Thoracic aorta (tissue), 2 donors: ENCODE data around the gene GSN. TPM values are rescaled to one million over a fixed set of nuclear protein-coding genes. Genes with fewer than 3 reads are reported as not detected.
A peak's percentile ranks its signal among the peaks of the same experiment; 100 is the strongest.

ENCODE experiments used
- ATAC-seq: fragments of 150-250 bp; one replicate; pipeline ENCODE4 v1.8.0; 2017; ENCODE audit warnings: low read depth; ENCODE audit not compliant: insufficient number of reproducible peaks, low FRiP score
- DNase-seq: peaks from one replicate; pipeline ENCODE4 v3.0.0-alpha.2; 2020; ENCODE audit warnings: low spot score
- H3K27ac ChIP-seq, 2 donors: fragments of 200-600 bp; sonication (generic); 1 replicate in 1 of 2; 2 replicates in 1 of 2; pipeline ENCODE4 v1.5.1; 2016; ENCODE audit warnings: mild to moderate bottlenecking in 2 of 2, moderate library complexity in 2 of 2
- H3K27me3 ChIP-seq: fragments of 200-600 bp; sonication (generic); replicated peaks from 2 replicates; pipeline ENCODE4 v1.6.0; 2016; ENCODE audit warnings: mild to moderate bottlenecking; ENCODE audit not compliant: insufficient read depth
- H3K36me3 ChIP-seq: fragments of 200-600 bp; sonication (generic); one replicate; pipeline ENCODE4 v1.5.1; 2016
- H3K4me1 ChIP-seq, 2 donors: fragments of 200-600 bp; sonication (generic); 1 replicate in 1 of 2; 2 replicates in 1 of 2; pipeline versions ENCODE4 v1.5.1 to v1.6.0; 2016; ENCODE audit warnings: low read depth in 2 of 2, mild to moderate bottlenecking in 1 of 2; ENCODE audit not compliant: control insufficient read depth in 1 of 2
- H3K4me3 ChIP-seq: fragments of 200-600 bp; sonication (generic); 2 replicates; pipeline ENCODE4 v1.5.1; 2016; ENCODE audit warnings: mild to moderate bottlenecking
- H3K9me3 ChIP-seq: fragments of 200-600 bp; sonication (generic); 2 replicates; pipeline ENCODE4 v1.5.1; 2016
- total RNA-seq, 2 donors: library from RNA; depleted of rRNA; stranded (reverse); fragments of >200 nt; gene quantifications; one replicate each; pipeline versions ENCODE4 v1.1.0 to v1.2.3, GENCODE V29; 2016
- TF ChIP-seq, protein P1 (sequence below): fragments of 200-600 bp; sonication (generic); IDR thresholded peaks from one replicate; pipeline ENCODE4 v1.5.1; 2019; ENCODE audit warnings: antibody characterized with exemption

Gene GSN
- total RNA-seq, 2 donors from 2014 or later: 3,187 to 4,234 TPM

DNA sequence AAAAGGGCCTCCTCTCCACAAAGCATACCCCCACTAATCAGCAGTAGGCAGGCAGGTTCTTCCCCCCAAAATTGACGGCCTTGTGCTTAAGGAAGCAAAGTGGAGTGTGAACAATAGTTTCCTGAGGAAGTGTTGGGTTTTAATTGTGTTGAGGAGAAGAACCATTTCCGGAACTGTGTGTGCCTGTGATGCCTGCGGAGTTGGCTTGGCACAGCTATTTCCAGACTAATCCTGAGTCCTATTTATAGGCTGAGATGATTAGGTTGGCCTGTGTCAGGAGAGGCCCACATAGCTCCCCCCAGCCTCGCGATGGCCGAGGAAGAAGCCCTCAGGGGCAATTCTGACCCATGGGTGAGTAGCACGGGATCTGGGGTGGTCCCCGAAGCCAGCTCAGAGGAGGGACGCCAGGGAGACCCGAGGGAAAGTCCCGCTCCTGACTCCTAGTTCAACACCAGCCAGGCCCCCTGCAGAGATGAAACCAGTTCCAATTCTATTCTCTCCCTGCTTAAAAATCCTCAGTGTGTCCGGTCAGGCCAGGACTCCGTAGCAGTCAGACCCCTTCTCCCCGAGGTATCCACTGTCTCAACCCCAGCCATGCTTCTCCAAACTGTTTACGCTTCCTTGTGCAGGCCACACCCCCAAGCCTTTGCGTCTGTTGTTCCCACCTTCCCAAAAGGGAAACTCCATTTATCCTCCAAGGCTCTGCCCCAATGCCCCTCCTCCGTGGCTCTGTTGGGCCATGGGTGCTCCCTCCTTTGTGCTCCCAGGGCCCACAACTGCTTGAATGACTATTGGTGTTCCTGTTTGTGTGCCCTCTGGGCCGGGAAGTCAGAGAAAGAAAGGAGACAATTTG, 18.1 kb downstream of the GSN start:
- Histone ChIP-seq H3K4me1 (peaks cover 93 to 96% of the 10 kb centered on the region in 2 donors), H3K9me3 (no peaks in the 10 kb centered on the region), H3K4me3 (peak overlapping the region; percentile 62), H3K27ac (peak overlapping the region; percentile 90 to 98), H3K27me3 (no peaks in the 10 kb centered on the region), H3K36me3 (peaks cover 10% of the 10 kb centered on the region)
- ATAC-seq: peak; percentile 45
- DNase-seq: peak; percentile 31
- TF ChIP-seq, protein P1, sequence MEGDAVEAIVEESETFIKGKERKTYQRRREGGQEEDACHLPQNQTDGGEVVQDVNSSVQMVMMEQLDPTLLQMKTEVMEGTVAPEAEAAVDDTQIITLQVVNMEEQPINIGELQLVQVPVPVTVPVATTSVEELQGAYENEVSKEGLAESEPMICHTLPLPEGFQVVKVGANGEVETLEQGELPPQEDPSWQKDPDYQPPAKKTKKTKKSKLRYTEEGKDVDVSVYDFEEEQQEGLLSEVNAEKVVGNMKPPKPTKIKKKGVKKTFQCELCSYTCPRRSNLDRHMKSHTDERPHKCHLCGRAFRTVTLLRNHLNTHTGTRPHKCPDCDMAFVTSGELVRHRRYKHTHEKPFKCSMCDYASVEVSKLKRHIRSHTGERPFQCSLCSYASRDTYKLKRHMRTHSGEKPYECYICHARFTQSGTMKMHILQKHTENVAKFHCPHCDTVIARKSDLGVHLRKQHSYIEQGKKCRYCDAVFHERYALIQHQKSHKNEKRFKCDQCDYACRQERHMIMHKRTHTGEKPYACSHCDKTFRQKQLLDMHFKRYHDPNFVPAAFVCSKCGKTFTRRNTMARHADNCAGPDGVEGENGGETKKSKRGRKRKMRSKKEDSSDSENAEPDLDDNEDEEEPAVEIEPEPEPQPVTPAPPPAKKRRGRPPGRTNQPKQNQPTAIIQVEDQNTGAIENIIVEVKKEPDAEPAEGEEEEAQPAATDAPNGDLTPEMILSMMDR: no peak

DNA sequence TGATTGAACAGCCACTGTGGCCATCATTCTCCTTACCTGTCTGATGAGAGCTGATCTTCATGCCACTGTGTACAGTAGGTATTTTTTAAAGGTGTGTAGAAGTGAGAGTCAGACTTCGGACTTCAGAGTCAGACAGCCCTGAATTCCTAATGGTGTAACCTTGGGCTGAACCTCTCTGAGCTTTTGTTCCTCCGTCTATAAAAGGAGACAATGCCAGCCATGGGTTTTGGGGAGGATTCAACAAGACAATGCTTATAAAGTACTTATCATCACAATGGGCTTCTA, 18.7 kb downstream of the GSN start:
- ATAC-seq (no peak), DNase-seq (no peak)
- Histone ChIP-seq H3K36me3 (peaks cover 10% of the 10 kb centered on the region), H3K4me3 (peak overlapping the region; percentile 62), H3K9me3 (no peaks in the 10 kb centered on the region), H3K4me1 (peaks cover 87 to 96% of the 10 kb centered on the region in 2 donors), H3K27ac (peak overlapping the region; percentile 90 to 98), H3K27me3 (no peaks in the 10 kb centered on the region)
- TF ChIP-seq, protein P1: no peak

DNA sequence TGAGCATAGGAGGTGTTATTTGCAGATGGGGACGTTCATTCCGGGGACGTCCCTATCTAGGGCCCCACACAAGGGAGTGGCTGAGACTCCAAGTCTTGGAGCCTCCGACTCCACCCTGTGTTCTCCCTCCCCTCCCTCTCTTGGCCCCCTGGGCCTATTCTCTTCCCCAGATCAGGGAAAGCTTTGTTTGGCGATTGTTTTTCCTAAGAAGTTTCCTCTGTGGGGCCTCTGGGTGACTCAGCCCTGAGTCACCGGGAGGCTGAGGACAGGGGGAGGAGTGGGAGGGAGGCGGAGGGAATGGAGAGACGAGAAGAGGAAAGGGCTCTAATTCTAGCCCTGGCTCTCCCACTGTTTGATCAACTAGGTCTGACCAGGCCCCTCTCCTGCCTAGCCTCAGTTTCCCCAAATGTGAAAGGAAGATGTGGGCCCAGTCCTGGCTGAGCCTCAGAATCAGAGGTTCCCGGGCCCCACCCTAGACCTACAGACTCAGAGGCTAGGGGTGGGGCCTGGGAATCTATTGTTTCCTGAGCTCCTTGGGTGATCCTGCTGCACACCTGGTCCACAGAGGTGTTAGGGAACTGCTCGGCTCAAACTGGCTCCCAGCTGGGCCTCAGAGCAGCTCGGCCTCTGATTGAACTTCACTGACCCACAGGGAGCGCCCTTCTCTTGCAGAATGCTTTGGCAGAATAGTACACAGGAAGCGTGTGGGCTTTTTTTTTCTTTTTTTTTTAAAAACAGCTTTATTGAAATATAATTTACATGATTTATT, 19.2 kb downstream of the GSN start:
- no peaks in the 10 kb centered on the region for H3K9me3 ChIP-seq
- H3K27me3 ChIP-seq: no peaks in the 10 kb centered on the region
- peak overlapping the region; percentile 62 for H3K4me3 ChIP-seq
- H3K4me1 ChIP-seq: peaks cover 82 to 96% of the 10 kb centered on the region in 2 donors
- TF ChIP-seq, protein P1: no peak
- DNase-seq (peak; percentile 70), ATAC-seq (peak; percentile 54)
- H3K27ac ChIP-seq: peak overlapping the region; percentile 90 to 98
- peaks cover 10% of the 10 kb centered on the region for H3K36me3 ChIP-seq

DNA sequence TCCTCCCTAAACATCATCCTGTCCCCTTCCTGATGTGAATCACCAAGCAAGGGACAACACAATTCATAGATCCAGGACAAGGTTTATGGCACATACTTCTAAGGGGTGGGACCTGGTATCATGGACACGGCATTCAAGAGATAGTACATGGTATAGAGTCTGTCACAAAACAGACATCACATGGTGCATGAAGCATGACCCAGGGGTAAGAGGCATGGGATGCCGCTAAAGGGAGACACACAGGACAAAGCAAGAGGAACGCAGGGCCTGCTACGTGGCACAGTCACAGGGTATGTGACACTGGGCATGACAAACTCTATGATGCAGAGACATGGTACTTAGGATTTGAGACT, 20.7 kb downstream of the GSN start:
- Histone ChIP-seq H3K27ac (peak overlapping the region; percentile 90 to 98), H3K27me3 (no peaks in the 10 kb centered on the region), H3K4me1 (peaks cover 80 to 96% of the 10 kb centered on the region in 2 donors), H3K36me3 (peaks cover 10% of the 10 kb centered on the region), H3K4me3 (peak overlapping the region; percentile 17), H3K9me3 (no peaks in the 10 kb centered on the region)
- no peak for DNase-seq
- TF ChIP-seq, protein P1: no peak
- no peak for ATAC-seq

DNA sequence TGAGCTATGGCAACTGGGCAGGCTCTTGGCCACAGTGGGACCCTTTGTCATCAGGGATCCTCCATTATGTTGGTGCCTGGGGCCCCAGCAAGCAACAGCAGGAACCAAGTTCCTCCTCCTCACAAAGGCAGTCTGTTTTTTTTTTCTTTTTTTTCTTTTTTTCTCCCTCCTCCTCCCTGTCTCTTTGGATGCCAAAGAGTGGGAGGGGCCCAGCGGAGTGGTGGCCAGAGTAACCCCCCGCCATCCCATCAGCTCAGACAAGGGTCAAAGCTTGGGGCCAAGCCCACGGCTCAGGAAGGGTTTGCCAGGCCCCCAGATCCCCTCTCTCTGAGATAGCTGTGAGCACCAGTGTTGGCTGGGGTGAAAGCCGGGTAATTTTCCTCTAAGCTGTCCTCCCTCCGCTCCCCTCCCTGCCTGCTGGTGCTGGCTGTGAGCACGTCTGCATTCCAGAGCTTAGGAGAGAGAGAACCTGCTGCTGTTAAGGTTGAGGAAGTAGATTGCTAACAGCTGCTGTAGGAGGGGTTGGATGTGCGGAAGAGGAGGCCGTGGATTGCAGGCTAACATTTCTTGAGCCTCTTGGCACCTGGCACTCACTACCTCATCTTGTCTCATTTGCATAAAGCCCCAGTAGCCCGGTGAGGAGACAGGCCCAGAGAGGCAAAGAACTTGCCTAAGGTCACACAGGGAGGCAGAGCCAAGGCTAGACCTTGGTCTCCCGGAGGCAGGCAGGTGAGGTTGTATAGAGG, 21.2 kb downstream of the GSN start:
- no peaks in the 10 kb centered on the region for H3K9me3 ChIP-seq
- peak overlapping the region; percentile 17 for H3K4me3 ChIP-seq
- ATAC-seq: peak; percentile 3
- TF ChIP-seq, protein P1: no peak
- no peaks in the 10 kb centered on the region for H3K27me3 ChIP-seq
- peaks cover 10% of the 10 kb centered on the region for H3K36me3 ChIP-seq
- peak overlapping the region; percentile 90 to 98 for H3K27ac ChIP-seq
- DNase-seq: peak; percentile 43
- H3K4me1 ChIP-seq: peaks cover 80 to 96% of the 10 kb centered on the region in 2 donors
